Skeletal muscle tissue (tissue), 4 donors: ENCODE results near the gene ZNF691. TPM values are rescaled to one million over a fixed set of nuclear protein-coding genes. Genes with fewer than 3 reads are reported as not detected.
"Not testable (repeated sequence)": the region's sequence is repeated elsewhere in the genome, so short reads cannot be mapped to it uniquely, and the experiment has no call there.

Source experiments
- H3K27ac ChIP-seq: one replicate; pipeline ENCODE4 v1.7.0; 2013; ENCODE audit warnings: mild to moderate bottlenecking, low read depth, low read length, inconsistent platforms
- H3K27me3 ChIP-seq, 3 donors: one replicate each; pipeline ENCODE4 v1.7.0; 2013; ENCODE audit warnings: low read length in 3 of 3; ENCODE audit not compliant: control insufficient read depth in 3 of 3, insufficient read depth in 3 of 3
- H3K36me3 ChIP-seq, 3 donors: one replicate each; pipeline ENCODE4 v1.7.0; 2013; ENCODE audit warnings: low read length in 3 of 3; ENCODE audit not compliant: control insufficient read depth in 3 of 3, insufficient read depth in 3 of 3
- H3K4me1 ChIP-seq, 3 donors: one replicate each; pipeline ENCODE4 v1.7.0; 2013; ENCODE audit warnings: low read length in 3 of 3, mild to moderate bottlenecking in 3 of 3; ENCODE audit not compliant: control insufficient read depth in 3 of 3, insufficient read depth in 3 of 3
- H3K4me3 ChIP-seq, 3 donors: one replicate each; pipeline ENCODE4 v1.7.0; 2013; ENCODE audit warnings: low read length in 3 of 3
- H3K9ac ChIP-seq, 3 donors: one replicate each; pipeline ENCODE4 v1.7.0; 2013; ENCODE audit warnings: low read length in 3 of 3, mild to moderate bottlenecking in 3 of 3, moderate library complexity in 2 of 3, low read depth in 1 of 3
- H3K9me3 ChIP-seq, 3 donors: one replicate each; pipeline ENCODE4 v1.7.0; 2013; ENCODE audit warnings: low read length in 3 of 3; ENCODE audit not compliant: control insufficient read depth in 3 of 3
- total RNA-seq: library from RNA; depleted of rRNA; stranded (reverse); fragments of >200 nt; gene quantifications from one replicate; pipeline ENCODE4 v1.2.3, GENCODE V29; 2014
- donor health status: Osteomylitis.

The ZNF691 gene
- total RNA-seq, 1 donor from 2014 or later = 13.0 TPM

DNA sequence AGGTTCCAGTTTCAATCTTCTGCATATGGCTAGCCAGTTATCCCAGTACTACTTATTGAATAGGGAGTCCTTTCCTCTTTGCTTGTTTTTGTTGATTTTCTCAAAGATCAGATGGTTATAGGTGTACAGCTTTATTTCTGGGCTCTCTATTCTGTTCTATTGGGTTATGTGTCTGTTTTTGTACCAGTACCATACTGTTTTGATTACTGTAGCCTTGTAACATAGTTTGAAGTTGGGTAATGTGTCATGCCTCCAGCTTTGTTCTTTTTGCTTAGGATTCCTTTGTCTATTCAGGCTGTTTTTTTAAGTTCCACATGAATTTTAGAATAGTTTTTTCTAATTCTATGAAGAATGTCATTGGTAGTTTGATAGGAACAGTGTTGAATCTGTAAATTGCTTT lies 26.7 kb downstream of the ZNF691 start:
- not testable (repeated sequence) for H3K9me3 ChIP-seq, H3K9ac ChIP-seq, H3K36me3 ChIP-seq, H3K27ac ChIP-seq, H3K4me1 ChIP-seq, H3K4me3 ChIP-seq, H3K27me3 ChIP-seq

DNA sequence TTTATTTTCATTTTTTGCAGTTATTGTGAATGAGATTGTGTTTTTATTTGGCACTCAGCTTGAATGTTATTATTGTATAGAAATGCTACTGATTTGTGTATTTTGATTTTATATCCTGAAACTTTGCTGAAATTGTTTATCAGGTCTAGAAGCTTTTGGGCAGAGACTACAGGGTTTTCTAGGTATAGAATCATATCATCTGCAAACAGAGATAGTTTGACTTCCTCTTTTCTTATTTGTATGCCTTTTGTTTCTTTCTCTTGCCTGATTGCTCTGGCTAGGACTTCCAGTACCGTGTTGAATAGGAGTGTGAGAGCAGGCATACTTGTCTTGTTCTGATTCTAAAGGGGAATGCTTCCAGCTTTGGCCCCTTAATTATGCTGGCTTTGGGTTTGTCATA lies 27.3 kb downstream of the ZNF691 start:
- Histone ChIP-seq H3K36me3 (no peaks in the 10 kb centered on the region), H3K4me1 (no peaks in the 10 kb centered on the region), H3K4me3 (no peak overlapping the region), H3K27ac (no peak overlapping the region), H3K27me3 (peaks cover 0 to 5% (median under 1%) of the 10 kb centered on the region in 3 donors), H3K9ac (no peak overlapping the region), H3K9me3 (no peaks in the 10 kb centered on the region)

DNA sequence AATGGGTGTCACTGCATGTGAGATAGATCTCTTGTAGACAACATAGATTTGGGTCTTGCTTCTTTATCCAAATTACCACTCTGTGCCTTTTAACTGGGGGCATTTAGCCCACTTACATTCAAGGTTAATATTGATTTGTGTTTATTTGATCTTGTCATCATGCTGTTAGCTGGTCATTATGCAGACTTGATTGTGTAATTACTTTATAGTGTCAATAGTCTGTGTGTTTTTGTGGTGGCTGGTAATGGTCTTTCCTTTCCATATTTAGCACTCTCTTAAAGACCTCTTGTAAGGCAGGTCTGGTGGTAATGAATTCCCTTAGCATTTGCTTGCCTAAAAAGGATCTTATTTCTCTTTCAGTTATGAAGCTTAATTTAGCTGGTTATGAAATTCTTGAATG lies 29.6 kb downstream of the ZNF691 start:
- H3K36me3 ChIP-seq = no peaks in the 10 kb centered on the region
- peaks cover 4 to 11% (median 5%) of the 10 kb centered on the region in 3 donors for H3K27me3 ChIP-seq
- H3K9ac ChIP-seq = no peak overlapping the region
- H3K9me3 ChIP-seq = no peaks in the 10 kb centered on the region
- H3K4me1 ChIP-seq = no peaks in the 10 kb centered on the region
- no peak overlapping the region for H3K27ac ChIP-seq
- H3K4me3 ChIP-seq = no peak overlapping the region

DNA sequence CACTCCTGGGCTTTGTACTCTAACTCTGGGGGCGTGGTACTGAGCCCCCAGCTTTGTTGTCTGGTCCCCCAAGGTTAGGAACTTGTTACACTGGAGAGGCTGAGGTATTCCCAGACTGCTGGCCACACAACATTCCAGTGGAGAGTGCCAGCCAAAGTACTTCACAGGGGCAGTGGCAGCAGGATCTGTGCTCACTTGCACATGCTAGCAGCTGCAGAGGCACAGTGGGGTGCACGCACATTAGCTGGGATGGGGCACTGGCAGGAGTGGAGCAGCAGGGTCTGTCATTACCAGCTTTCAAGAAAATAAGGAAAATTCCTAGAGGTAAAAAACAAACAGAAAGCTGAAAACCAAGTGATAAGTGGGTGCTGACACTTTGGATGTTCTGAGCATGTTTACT lies 31.0 kb downstream of the ZNF691 start:
- Histone ChIP-seq H3K4me3 (no peak overlapping the region), H3K36me3 (no peaks in the 10 kb centered on the region), H3K9me3 (no peaks in the 10 kb centered on the region), H3K27ac (no peak overlapping the region), H3K27me3 (peaks cover 4 to 12% (median 5%) of the 10 kb centered on the region in 3 donors), H3K9ac (no peak overlapping the region), H3K4me1 (no peaks in the 10 kb centered on the region)

DNA sequence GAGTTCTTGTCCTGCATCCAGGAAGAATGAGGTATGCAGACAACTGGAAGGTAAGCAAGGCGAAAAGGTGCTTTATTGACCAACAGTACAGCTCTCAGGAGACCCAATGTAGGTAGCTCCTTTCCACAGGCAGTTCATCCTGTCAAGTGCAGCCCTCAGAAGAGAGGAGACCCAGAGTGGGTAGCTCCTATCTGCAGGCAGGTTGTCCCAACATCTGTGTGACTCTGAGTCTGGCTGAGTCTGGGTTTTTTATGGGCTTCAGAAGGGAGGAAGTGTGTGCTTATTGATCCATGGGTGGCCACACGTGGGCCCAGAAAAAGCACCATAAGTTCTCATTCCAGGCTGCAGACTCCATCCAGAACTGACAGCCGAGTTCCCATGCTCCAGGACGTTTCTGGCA lies 34.0 kb downstream of the ZNF691 start:
- peaks cover 4 to 12% (median 5%) of the 10 kb centered on the region in 3 donors for H3K27me3 ChIP-seq
- H3K4me3 ChIP-seq = no peak overlapping the region
- H3K27ac ChIP-seq = no peak overlapping the region
- no peaks in the 10 kb centered on the region for H3K9me3 ChIP-seq
- H3K4me1 ChIP-seq = no peaks in the 10 kb centered on the region
- H3K36me3 ChIP-seq = no peaks in the 10 kb centered on the region
- no peak overlapping the region for H3K9ac ChIP-seq

DNA sequence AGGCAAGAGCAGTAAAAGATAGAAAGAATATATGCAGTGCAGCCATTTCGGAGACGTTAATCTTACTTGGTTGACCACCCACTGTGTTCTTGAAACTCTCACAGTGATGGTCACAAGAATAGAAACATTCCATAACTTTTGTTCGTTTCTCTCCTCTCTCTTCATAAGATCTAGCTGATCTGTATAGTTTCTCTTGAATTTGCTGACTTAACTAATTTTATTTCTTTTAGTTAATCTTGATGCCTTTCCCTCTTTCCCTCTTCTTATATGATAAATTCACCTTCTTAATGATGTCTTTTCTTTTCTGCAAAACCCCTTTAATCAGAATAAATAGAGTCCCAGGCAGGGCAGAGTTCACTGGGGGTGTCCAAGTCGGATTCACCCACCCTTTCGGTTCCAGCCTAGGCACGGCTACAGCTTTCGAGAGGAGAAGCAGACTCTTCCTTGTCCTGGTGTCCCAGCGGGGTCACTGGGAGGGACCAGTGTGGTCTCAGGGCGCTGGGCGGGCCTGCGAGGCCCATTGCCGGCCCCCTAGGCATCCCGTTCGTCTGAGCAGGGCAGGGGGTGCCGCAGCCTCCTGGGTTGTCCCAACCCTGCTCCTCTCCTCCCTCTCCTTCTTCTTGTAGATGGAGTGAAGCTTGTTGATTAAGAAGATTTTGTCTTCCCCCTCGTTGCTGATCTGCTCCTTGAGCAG lies 39.8 kb downstream of the ZNF691 start:
- Histone ChIP-seq H3K9me3 (no peaks in the 10 kb centered on the region), H3K27me3 (peaks cover 4 to 17% (median 6%) of the 10 kb centered on the region in 3 donors), H3K27ac (no peak overlapping the region), H3K4me1 (no peaks in the 10 kb centered on the region), H3K9ac (no peak overlapping the region), H3K4me3 (no peak overlapping the region), H3K36me3 (no peaks in the 10 kb centered on the region)

DNA sequence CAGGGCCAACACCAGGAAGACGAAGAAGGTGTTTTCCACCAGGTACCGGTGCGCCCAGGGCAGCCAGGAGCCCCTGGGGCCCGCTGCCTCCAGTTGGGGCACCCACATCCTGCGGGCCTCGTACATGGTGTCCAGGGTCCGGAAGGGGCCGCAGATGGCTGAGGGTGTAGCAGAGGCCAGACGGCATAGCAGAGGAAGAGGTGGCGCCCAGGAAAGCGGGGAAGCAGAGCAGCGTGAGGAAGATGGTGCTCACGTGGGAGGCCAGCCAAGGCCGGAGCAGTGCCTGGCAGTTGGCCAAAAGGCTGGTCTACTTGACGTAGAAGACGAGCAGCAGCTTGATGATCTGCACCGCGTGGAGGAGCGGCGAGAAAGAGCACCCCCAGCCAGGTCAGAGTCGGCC lies 40.4 kb downstream of the ZNF691 start:
- H3K27ac ChIP-seq = no peak overlapping the region
- no peaks in the 10 kb centered on the region for H3K9me3 ChIP-seq
- peaks cover 4 to 19% (median 10%) of the 10 kb centered on the region in 3 donors for H3K27me3 ChIP-seq
- no peaks in the 10 kb centered on the region for H3K36me3 ChIP-seq
- no peaks in the 10 kb centered on the region for H3K4me1 ChIP-seq
- no peak overlapping the region for H3K9ac ChIP-seq
- no peak overlapping the region for H3K4me3 ChIP-seq

DNA sequence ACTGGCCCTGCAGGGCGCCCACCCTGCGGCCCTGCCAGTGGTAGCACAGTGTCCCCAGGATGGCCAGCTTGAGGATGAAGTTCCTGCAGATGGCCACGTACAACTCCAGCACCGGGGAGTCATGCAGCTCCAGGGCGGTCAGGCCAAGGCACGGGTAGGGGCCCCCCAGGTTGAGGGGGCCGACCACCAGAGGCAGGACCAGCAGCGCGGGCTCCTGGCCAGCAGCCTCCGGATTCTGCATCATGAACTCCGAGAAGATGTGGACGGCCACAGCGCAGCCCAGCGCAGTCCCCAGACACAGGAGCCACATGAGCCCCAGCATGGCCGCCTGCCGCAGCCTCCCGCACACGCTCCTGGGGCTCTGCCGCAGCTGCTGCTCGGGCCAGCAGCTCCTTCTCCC lies 41.0 kb downstream of the ZNF691 start:
- Histone ChIP-seq H3K36me3 (no peaks in the 10 kb centered on the region), H3K9me3 (no peaks in the 10 kb centered on the region), H3K4me3 (no peak overlapping the region), H3K9ac (no peak overlapping the region), H3K27me3 (peaks cover 4 to 19% (median 11%) of the 10 kb centered on the region in 3 donors), H3K27ac (no peak overlapping the region), H3K4me1 (no peaks in the 10 kb centered on the region)

DNA sequence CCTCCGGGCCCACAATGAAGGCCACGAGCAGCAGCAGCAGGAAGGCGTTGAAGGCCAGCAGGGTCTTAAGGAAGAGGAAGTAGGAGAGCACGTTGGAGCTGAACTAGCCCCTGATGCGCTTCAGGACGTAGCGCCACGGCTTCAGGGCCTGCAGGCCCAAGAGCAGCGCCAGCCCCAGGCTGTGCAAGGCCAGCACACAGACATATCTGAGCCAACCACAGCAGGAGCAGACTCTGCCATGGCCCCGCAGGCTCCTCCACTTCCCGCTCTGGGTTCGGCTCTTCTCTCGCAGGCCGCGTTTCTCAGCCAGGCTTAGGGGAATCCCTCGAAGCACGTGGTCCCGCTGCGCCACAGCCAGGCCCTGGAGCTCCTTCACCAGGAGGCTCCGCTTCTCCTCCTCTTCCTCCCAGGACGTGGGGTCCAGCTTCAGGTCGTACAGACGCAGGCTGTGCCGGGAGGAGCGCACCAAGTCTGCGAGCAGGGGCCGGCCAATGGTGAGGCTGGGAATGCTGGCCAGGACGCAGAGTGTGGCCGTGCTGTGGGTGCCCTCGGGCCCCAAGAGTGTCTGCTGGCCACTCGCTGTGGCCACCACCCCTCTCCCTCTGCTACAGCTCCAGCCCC lies 41.7 kb downstream of the ZNF691 start:
- H3K9ac ChIP-seq = no peak overlapping the region
- H3K4me1 ChIP-seq = no peaks in the 10 kb centered on the region
- peaks cover 4 to 19% (median 11%) of the 10 kb centered on the region in 3 donors for H3K27me3 ChIP-seq
- H3K4me3 ChIP-seq = no peak overlapping the region
- no peak overlapping the region for H3K27ac ChIP-seq
- no peaks in the 10 kb centered on the region for H3K9me3 ChIP-seq
- no peaks in the 10 kb centered on the region for H3K36me3 ChIP-seq

DNA sequence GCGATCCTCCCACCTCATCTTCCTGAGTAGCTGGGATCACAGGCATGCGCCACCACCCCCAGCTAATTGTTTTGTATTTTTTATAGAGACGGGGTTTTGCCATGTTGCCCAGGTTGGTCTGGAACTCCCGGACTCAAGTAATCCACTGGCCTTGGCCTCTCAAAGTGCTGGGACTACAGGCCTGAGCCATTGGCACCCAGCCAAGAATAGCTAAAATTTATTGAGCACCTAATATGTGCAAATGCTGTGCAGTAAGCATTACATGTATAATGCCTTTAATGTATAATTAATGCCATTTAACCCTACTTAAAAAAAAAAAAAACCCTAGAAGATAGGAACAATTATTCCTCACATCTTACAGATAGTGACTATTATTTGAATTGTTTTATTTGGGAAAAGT lies 42.9 kb downstream of the ZNF691 start:
- Histone ChIP-seq H3K36me3 (no peaks in the 10 kb centered on the region), H3K4me1 (no peaks in the 10 kb centered on the region), H3K9me3 (no peaks in the 10 kb centered on the region), H3K4me3 (no peak overlapping the region), H3K27me3 (peaks cover 4 to 19% (median 11%) of the 10 kb centered on the region in 3 donors), H3K9ac (no peak overlapping the region), H3K27ac (no peak overlapping the region)
